ENCODE results near the gene ASCC1. TPM values are rescaled to one million over a fixed set of nuclear protein-coding genes. Genes with fewer than 3 reads are reported as not detected.

The ASCC1 gene
- total and polyA plus RNA-seq, 2 donors from 2014 or later = 24.0 to 36.1 TPM

DNA sequence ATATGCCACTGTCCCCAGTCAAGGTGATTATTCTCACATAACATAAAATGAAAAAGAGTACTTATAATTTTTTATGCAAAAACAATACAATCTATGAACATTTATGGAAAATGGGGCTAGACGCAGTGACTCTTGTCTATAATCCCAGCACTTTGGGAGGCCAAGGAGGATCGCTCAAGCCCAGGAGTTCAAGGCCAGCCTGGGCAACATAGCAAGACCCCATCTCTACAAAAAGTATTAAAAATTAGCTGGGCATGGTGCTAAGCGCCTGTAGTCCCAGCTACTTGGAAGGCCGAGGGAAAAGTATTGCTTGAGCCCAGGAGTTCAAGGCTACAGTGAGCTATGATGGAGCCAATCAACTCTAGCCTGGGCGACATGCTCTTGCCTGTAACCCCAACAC, 14.8 kb downstream of the ASCC1 start:
- peaks cover 2 to 20% (median 3%) of the 10 kb centered on the region in 3 donors for H3K36me3 ChIP-seq (ENCODE audit: control insufficient read depth in 2 of 3, insufficient read depth in 3 of 3, low read length in 3 of 3)
- H3K27me3 ChIP-seq (ENCODE audit: control insufficient read depth, insufficient read depth, low read length) = no peaks in the 10 kb centered on the region
- no peak for DNase-seq
- TF ChIP-seq, protein P1, sequence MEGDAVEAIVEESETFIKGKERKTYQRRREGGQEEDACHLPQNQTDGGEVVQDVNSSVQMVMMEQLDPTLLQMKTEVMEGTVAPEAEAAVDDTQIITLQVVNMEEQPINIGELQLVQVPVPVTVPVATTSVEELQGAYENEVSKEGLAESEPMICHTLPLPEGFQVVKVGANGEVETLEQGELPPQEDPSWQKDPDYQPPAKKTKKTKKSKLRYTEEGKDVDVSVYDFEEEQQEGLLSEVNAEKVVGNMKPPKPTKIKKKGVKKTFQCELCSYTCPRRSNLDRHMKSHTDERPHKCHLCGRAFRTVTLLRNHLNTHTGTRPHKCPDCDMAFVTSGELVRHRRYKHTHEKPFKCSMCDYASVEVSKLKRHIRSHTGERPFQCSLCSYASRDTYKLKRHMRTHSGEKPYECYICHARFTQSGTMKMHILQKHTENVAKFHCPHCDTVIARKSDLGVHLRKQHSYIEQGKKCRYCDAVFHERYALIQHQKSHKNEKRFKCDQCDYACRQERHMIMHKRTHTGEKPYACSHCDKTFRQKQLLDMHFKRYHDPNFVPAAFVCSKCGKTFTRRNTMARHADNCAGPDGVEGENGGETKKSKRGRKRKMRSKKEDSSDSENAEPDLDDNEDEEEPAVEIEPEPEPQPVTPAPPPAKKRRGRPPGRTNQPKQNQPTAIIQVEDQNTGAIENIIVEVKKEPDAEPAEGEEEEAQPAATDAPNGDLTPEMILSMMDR (IDR thresholded peaks at IDR 0.05; ENCODE audit: borderline replicate concordance, extremely low read depth, insufficient read depth) = no peak
- no peaks in the 10 kb centered on the region for H3K9me3 ChIP-seq (ENCODE audit: control insufficient read depth in 2 of 3, insufficient read depth in 1 of 3, low read length in 3 of 3)
- H3K4me3 ChIP-seq (ENCODE audit: low read length in 3 of 3) = no peak overlapping the region
- intact Hi-C loops (cut with DNase I) = no loop called here
- no peak overlapping the region for H3K27ac ChIP-seq (ENCODE audit: low read depth in 2 of 2, low read length in 2 of 2)
- no peak for FAIRE-seq
- no peak overlapping the region for H3K9ac ChIP-seq (ENCODE audit: low read length in 3 of 3)
- H3K4me1 ChIP-seq (ENCODE audit: control insufficient read depth in 2 of 3, insufficient read depth in 2 of 3, low read depth in 1 of 3, low read length in 3 of 3) = no peaks in the 10 kb centered on the region

DNA sequence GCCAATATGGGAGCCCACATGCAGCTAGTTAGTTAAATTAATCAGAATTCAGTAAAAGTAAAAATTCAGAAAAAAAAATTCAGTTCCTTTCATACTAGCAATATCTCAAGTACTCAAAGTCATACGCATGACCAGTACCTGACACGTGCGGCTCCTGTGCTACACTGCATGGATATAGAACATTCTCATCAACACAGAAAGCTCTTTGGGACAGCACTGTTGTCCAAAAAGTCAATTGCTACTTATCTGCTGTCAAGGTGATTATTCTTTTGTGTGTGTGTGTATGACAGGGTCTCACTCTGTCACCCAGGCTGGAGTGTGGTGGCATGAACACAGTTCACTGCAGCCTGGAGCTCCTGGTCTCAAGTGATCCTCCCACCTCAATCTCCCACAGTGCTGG, 15.2 kb downstream of the ASCC1 start:
- TF ChIP-seq, protein P1 (IDR thresholded peaks at IDR 0.05; ENCODE audit: borderline replicate concordance, extremely low read depth, insufficient read depth) = no peak
- H3K36me3 ChIP-seq (ENCODE audit: control insufficient read depth in 2 of 3, insufficient read depth in 3 of 3, low read length in 3 of 3) = peaks cover 2 to 20% (median 3%) of the 10 kb centered on the region in 3 donors
- intact Hi-C loops (cut with DNase I) = no loop called here
- FAIRE-seq (no peak), DNase-seq (no peak)
- H3K4me3 ChIP-seq (ENCODE audit: low read length in 3 of 3) = no peak overlapping the region
- H3K9ac ChIP-seq (ENCODE audit: low read length in 3 of 3) = no peak overlapping the region
- no peaks in the 10 kb centered on the region for H3K9me3 ChIP-seq (ENCODE audit: control insufficient read depth in 2 of 3, insufficient read depth in 1 of 3, low read length in 3 of 3)
- no peaks in the 10 kb centered on the region for H3K27me3 ChIP-seq (ENCODE audit: control insufficient read depth, insufficient read depth, low read length)
- no peak overlapping the region for H3K27ac ChIP-seq (ENCODE audit: low read depth in 2 of 2, low read length in 2 of 2)
- H3K4me1 ChIP-seq (ENCODE audit: control insufficient read depth in 2 of 3, insufficient read depth in 2 of 3, low read depth in 1 of 3, low read length in 3 of 3) = no peaks in the 10 kb centered on the region

DNA sequence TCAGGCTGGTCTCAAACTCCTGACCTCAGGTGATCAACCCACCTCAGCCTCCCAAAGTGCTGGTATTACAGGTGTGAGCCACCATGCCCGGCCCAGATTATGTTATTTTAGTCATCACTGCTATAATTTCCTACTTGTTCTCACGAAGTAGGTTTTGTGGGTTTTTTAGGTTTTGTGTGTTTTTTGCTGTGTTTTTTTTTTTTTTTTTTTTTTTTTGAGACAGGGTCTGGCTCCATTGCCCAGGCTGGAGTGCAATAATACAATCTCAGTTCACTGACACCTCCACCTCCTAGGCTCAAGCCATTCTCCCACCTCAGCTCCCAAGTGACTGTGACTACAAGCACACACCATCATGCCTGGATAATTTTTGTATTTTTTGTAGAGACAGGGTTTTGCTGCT, 21.1 kb downstream of the ASCC1 start:
- FAIRE-seq = no peak
- no peaks in the 10 kb centered on the region for H3K9me3 ChIP-seq (ENCODE audit: control insufficient read depth in 2 of 3, insufficient read depth in 1 of 3, low read length in 3 of 3)
- H3K27me3 ChIP-seq (ENCODE audit: control insufficient read depth, insufficient read depth, low read length) = no peaks in the 10 kb centered on the region
- no peak overlapping the region for H3K27ac ChIP-seq (ENCODE audit: low read depth in 2 of 2, low read length in 2 of 2)
- no peak overlapping the region for H3K9ac ChIP-seq (ENCODE audit: low read length in 3 of 3)
- no peak overlapping the region for H3K4me3 ChIP-seq (ENCODE audit: low read length in 3 of 3)
- H3K4me1 ChIP-seq (ENCODE audit: control insufficient read depth in 2 of 3, insufficient read depth in 2 of 3, low read depth in 1 of 3, low read length in 3 of 3) = no peaks in the 10 kb centered on the region
- H3K36me3 ChIP-seq (ENCODE audit: control insufficient read depth in 2 of 3, insufficient read depth in 3 of 3, low read length in 3 of 3) = peaks cover 0 to 4% (median 0%) of the 10 kb centered on the region in 3 donors
- no peak for DNase-seq
- intact Hi-C loops (cut with DNase I) = no loop called here
- TF ChIP-seq, protein P1 (IDR thresholded peaks at IDR 0.05; ENCODE audit: borderline replicate concordance, extremely low read depth, insufficient read depth) = no peak

DNA sequence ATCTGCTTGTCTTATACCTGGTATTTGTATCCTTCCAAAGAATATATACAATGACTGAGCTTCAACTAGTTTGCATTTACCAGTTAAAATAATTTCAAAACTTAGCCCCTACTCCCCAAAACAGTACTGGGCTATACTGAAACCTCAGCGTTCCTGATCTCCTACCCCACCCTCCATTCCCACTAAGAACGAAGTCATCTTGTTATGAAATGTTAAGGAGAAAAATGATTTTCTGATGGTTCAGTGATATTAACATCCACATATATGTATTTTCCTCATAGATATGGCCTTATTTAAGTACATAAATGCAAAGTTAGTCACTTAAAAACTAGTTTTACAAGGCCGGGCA, 29.1 kb downstream of the ASCC1 start:
- peak overlapping the region in 1 of 3 donors; percentile 0 for H3K9ac ChIP-seq (ENCODE audit: low read length in 3 of 3)
- H3K27me3 ChIP-seq (ENCODE audit: control insufficient read depth, insufficient read depth, low read length) = no peaks in the 10 kb centered on the region
- DNase-seq (no peak), FAIRE-seq (no peak)
- intact Hi-C loops (cut with DNase I) = no loop called here
- no peaks in the 10 kb centered on the region for H3K36me3 ChIP-seq (ENCODE audit: control insufficient read depth in 2 of 3, insufficient read depth in 3 of 3, low read length in 3 of 3)
- H3K27ac ChIP-seq (ENCODE audit: low read depth in 2 of 2, low read length in 2 of 2) = peak overlapping the region; percentile 53 to 95
- TF ChIP-seq, protein P1 (IDR thresholded peaks at IDR 0.05; ENCODE audit: borderline replicate concordance, extremely low read depth, insufficient read depth) = no peak
- no peaks in the 10 kb centered on the region for H3K4me1 ChIP-seq (ENCODE audit: control insufficient read depth in 2 of 3, insufficient read depth in 2 of 3, low read depth in 1 of 3, low read length in 3 of 3)
- H3K4me3 ChIP-seq (ENCODE audit: low read length in 3 of 3) = peak overlapping the region in 1 of 3 donors; percentile 12
- H3K9me3 ChIP-seq (ENCODE audit: control insufficient read depth in 2 of 3, insufficient read depth in 1 of 3, low read length in 3 of 3) = no peaks in the 10 kb centered on the region

Data from kidney (tissue), 14 donors.